Measurements from ENCODE around the gene TCAF1.
"Not testable (repeated sequence)": the region's sequence is repeated elsewhere in the genome, so short reads cannot be mapped to it uniquely, and the experiment has no call there.

The TCAF1 gene

DNA sequence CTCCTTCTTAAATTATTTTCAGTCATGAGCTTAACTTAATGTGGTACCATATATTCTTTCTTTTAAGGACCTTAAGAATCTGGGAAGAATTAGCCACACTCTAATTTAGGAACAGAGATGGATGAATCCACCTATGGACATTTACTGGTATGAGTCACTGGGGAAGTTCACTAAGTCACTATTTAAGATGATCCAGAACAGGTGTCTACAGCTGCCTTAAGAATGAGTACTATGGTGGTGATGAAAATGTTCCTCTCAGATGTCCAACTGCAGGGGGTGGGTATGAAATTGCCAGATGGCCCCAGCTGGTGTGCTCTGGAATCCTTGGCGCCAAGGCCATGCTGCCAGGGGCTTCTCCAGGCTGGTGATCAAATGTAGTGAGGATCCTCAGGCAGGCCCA is 61.9 kb downstream of the TCAF1 start:
- not testable (repeated sequence) for H3K4me3 ChIP-seq (ENCODE audit: low read length); H3K4me1 ChIP-seq (ENCODE audit: control insufficient read depth, insufficient read depth, low read length); H3K9ac ChIP-seq (ENCODE audit: low read length); H3K27me3 ChIP-seq (ENCODE audit: control insufficient read depth, insufficient read depth, low read length); H3K9me3 ChIP-seq (ENCODE audit: control insufficient read depth, low read length); H3K36me3 ChIP-seq (ENCODE audit: control insufficient read depth, insufficient read depth, low read length)

DNA sequence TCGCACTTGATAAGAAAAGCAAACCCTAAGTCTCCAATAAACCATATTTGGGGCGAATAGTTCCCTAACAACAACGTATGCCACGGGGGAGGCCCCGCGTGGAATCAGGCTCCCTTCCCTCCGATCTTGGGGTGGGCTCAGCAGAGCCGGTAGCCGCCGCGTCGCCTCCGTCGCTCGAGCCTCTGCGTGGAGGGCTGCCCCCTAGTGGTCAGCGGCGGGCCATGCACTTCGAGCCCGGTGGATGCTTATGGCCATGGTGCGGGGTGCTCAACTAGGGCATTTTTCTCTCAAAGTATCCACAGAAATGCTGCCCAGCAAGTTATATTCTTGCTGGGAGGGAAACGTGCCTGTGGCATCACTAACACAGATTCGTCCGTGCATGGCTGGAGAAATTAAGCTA is 64.8 kb downstream of the TCAF1 start:
- H3K4me1 ChIP-seq (ENCODE audit: control insufficient read depth, insufficient read depth, low read length); H3K4me3 ChIP-seq (ENCODE audit: low read length): not testable (repeated sequence)

DNA sequence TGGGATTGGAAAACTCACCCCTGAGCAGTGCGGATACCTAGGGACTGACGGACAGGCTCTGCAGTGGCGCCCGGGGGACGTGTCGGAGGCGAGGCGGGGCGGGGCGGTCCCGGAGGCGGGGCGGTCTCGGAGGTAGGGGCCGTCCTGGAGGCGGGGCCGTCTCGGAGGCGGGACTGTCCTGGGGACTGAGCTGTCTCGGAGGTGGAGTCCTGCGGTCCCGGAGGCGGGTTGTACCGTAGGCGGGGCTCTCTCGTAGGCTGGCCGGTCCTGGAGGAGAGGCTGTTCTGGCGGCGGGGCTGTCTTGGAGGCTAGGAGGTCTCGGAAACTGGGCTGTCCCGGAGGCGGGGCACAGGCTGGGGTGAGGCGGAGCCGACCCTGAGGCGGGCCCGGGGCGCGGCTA is 65.4 kb downstream of the TCAF1 start:
- H3K36me3 ChIP-seq (ENCODE audit: control insufficient read depth, insufficient read depth, low read length); H3K4me3 ChIP-seq (ENCODE audit: low read length); H3K9ac ChIP-seq (ENCODE audit: low read length): not testable (repeated sequence)

More for the DNA sequence above, 64.8 kb downstream of the TCAF1 start:
- H3K27me3 ChIP-seq (ENCODE audit: control insufficient read depth, insufficient read depth, low read length); H3K9me3 ChIP-seq (ENCODE audit: control insufficient read depth, low read length); H3K36me3 ChIP-seq (ENCODE audit: control insufficient read depth, insufficient read depth, low read length); H3K9ac ChIP-seq (ENCODE audit: low read length): not testable (repeated sequence)

DNA sequence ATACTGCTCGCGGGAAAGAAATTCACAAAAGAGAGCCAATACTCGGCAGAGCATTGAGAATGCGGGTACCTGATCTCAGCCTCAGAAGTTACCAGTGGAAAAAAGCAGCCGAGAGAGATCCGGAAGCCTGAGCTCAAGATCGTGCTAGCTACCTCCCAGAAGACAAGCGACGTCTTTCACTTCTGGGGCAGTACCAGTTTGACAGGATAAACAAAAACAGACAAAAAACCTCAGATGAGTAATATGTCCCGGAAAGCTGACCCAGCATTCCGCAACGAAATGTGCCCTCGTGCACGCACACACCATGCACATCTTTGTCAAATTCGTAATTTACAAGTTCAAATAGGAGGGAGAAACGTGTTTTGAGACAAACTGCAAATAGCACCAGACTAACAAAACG is 65.9 kb downstream of the TCAF1 start:
- not testable (repeated sequence) for H3K27me3 ChIP-seq (ENCODE audit: control insufficient read depth, insufficient read depth, low read length); H3K4me1 ChIP-seq (ENCODE audit: control insufficient read depth, insufficient read depth, low read length); H3K9me3 ChIP-seq (ENCODE audit: control insufficient read depth, low read length); H3K4me3 ChIP-seq (ENCODE audit: low read length); H3K36me3 ChIP-seq (ENCODE audit: control insufficient read depth, insufficient read depth, low read length); H3K9ac ChIP-seq (ENCODE audit: low read length)

More for the DNA sequence above, 65.4 kb downstream of the TCAF1 start:
- not testable (repeated sequence) for H3K9me3 ChIP-seq (ENCODE audit: control insufficient read depth, low read length); H3K4me1 ChIP-seq (ENCODE audit: control insufficient read depth, insufficient read depth, low read length); H3K27me3 ChIP-seq (ENCODE audit: control insufficient read depth, insufficient read depth, low read length)

DNA sequence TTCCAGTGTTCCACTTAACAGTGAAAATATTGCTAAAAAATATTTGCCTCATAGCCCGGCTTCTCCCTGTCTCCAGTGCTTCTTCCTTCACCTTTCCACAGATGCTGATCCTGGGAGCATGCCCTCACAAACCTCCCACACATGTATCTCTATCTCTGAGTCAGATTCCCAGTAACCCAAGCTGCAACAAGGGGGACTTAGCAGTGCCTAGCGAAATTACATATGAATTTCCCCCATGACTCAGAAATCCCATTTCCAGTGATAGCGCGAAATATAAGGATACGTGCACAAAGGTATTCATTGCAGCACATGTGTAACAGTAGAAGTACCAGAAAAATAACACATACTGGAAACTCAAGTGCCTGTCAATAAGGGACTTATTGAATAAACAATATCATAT is 75.4 kb downstream of the TCAF1 start:
- H3K9ac ChIP-seq (ENCODE audit: low read length); H3K4me3 ChIP-seq (ENCODE audit: low read length); H3K36me3 ChIP-seq (ENCODE audit: control insufficient read depth, insufficient read depth, low read length); H3K27me3 ChIP-seq (ENCODE audit: control insufficient read depth, insufficient read depth, low read length); H3K4me1 ChIP-seq (ENCODE audit: control insufficient read depth, insufficient read depth, low read length); H3K9me3 ChIP-seq (ENCODE audit: control insufficient read depth, low read length): not testable (repeated sequence)

DNA sequence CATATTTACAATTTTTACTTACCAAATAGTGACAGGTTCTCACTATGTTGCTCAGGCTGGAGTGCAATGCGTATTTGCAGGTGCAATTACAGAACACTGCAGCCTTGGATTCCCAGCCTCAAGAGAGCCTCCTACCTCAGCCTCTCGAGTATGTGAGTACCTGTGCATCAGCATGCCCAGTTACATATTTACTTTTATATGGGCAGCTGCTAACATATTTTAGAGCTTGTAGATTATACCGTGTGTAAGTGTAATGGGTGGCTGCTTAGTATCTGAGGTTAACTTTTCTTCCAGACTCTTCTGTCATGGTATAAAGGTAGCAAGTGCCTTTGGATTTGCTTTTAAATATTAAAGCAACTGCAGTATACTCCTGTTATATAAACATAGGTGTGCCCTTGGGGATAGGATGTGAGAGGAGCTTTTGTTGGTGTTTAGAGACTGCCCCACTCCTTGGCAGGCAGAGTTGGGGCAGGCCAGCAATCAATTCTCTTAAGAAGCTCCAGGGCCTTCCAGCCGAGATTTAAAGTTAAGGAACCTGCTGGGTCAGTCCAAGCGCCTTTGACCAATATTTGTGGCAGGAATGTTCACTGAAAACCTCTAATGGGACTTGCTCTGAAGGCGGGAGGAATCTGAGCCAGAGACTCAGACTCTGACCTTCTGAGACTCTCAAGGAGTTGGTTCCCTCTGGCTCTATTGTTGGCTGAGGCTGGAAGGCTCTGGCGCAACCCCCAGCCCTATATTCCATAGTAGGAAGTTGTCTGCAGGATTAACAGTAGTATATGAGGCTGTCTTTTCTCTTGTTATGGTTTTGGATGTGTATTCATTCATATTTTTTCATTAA is 77.5 kb downstream of the TCAF1 start:
- not testable (repeated sequence) for H3K9me3 ChIP-seq (ENCODE audit: control insufficient read depth, low read length); H3K27me3 ChIP-seq (ENCODE audit: control insufficient read depth, insufficient read depth, low read length); H3K36me3 ChIP-seq (ENCODE audit: control insufficient read depth, insufficient read depth, low read length); H3K9ac ChIP-seq (ENCODE audit: low read length); H3K4me1 ChIP-seq (ENCODE audit: control insufficient read depth, insufficient read depth, low read length); H3K4me3 ChIP-seq (ENCODE audit: low read length)

DNA sequence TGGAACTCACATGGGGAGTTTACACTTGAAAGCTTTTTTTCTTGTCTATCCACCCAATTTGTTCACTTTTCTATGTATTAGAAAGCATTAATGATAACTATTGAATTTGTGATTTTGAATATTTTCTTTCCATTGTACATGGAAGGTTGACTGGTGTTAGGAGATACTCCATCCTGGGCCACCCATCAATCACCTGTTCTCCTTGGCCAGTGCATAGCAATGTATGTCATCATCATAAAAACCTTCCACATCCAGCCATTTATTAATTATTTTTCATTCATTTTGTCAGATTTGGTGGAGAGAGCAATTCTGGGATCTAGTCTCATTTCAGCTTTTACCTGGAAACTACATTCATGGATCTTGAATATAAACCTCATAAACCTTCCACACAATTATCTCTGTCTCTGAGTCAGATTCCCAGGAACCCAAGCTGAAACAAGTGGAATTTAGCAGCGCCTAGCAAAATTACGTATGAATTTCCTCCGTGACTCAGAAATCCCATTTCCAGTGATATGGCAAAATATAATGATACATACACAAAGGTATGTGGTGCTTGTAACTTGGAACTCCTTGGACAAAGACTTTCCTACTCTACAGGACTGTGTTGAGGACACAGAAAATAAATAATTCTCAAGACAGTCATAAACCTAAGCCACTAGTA is 78.2 kb downstream of the TCAF1 start:
- H3K9me3 ChIP-seq (ENCODE audit: control insufficient read depth, low read length); H3K36me3 ChIP-seq (ENCODE audit: control insufficient read depth, insufficient read depth, low read length): not testable (repeated sequence)

DNA sequence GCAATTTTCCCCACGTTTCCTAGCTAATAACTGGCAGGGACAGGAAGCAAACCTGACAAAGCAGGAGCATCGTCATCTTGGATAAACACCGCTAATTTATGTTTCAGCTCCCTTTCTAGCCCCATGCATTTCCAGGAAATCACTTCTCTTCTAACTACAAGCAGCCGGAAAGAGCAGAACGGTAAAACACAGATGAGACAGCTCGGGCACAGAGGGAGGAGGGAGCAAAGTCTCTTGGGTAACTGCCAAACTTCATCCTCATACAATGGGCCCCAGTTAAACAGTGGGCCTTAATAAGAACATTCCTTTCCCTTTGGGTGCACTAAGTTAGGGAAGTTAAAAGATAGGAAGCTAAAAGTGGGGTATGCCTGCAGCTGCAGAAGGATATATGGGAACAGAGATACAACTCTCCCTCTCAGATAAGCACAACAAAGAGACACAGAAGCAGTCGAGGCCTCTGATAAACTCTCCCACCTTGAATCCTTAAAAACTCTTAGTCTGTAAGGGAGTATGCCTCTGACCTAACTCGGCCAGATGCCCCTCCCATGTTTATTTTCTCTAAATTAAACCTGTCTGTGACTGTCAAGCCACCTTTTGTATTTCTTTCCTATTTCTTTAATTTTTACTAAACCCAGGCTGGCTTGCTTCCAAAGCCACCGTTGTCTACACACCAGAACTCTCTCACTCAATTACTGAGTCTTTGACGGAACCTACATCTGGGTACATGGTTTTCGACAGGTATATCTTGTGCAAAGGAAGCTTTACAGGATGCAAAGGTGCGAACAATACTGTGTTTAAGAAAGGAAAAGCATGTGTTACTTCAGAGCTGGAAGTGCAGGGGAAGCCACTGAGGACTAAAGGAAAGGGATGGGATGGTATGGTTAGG is 80.3 kb downstream of the TCAF1 start:
- H3K4me3 ChIP-seq (ENCODE audit: low read length); H3K27me3 ChIP-seq (ENCODE audit: control insufficient read depth, insufficient read depth, low read length); H3K36me3 ChIP-seq (ENCODE audit: control insufficient read depth, insufficient read depth, low read length); H3K9ac ChIP-seq (ENCODE audit: low read length); H3K4me1 ChIP-seq (ENCODE audit: control insufficient read depth, insufficient read depth, low read length); H3K9me3 ChIP-seq (ENCODE audit: control insufficient read depth, low read length): not testable (repeated sequence)

More for the DNA sequence above, 78.2 kb downstream of the TCAF1 start:
- H3K9ac ChIP-seq (ENCODE audit: low read length); H3K27me3 ChIP-seq (ENCODE audit: control insufficient read depth, insufficient read depth, low read length); H3K4me3 ChIP-seq (ENCODE audit: low read length); H3K4me1 ChIP-seq (ENCODE audit: control insufficient read depth, insufficient read depth, low read length): not testable (repeated sequence)

DNA sequence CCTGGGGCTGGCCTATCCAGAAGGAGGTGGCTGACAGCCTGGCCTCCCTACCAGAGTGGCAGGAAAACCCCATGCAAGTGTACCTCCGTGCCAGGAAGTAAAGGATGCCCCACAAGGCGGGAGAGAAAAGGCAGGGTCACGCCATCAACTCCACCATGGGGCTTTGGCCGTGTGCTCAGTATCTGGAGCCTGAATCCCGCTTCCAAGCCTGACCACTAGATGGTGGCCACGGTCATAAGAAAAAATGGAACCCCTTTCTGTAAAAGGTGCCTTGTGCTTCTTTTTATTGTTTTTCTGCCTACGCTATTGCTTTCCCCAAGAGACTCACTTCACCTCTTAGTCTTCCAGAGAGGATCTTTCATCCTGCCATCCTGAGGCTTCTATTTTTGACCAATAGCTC is 84.1 kb downstream of the TCAF1 start:
- not testable (repeated sequence) for H3K27me3 ChIP-seq (ENCODE audit: control insufficient read depth, insufficient read depth, low read length); H3K9ac ChIP-seq (ENCODE audit: low read length); H3K4me3 ChIP-seq (ENCODE audit: low read length); H3K4me1 ChIP-seq (ENCODE audit: control insufficient read depth, insufficient read depth, low read length); H3K36me3 ChIP-seq (ENCODE audit: control insufficient read depth, insufficient read depth, low read length); H3K9me3 ChIP-seq (ENCODE audit: control insufficient read depth, low read length)

DNA sequence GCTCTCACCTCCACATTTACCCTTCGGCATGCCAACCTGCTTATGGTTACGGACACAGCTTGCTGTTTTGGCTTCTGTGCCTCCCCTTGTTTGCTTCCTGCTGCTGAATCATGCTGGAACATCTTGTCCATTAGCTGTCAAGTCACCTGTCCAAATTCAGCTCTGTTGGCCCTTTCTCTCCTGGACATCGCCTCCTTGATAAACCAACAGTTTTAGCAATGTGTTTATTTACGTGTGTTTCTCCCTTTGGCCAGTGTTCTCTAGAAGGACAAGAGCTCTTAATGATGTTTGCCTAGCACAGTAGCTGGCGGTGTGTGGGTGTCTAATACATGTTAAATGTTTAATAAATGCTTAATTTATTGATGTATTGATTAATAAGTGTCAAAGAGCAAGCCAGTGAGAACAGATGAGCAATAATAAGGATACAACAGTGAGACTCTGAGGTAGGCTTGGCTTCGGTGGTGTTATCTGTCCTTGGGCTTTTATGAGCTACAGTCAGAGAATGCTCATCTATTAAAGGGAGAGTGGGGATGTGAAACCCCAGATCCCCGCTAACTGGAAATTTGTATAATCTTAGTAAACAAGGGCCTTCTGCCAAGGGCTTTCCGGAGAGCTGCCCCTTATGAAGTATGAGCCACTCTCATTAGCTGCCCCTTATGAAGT is 85.4 kb downstream of the TCAF1 start:
- not testable (repeated sequence) for H3K4me1 ChIP-seq (ENCODE audit: control insufficient read depth, insufficient read depth, low read length); H3K9ac ChIP-seq (ENCODE audit: low read length); H3K9me3 ChIP-seq (ENCODE audit: control insufficient read depth, low read length); H3K36me3 ChIP-seq (ENCODE audit: control insufficient read depth, insufficient read depth, low read length); H3K4me3 ChIP-seq (ENCODE audit: low read length); H3K27me3 ChIP-seq (ENCODE audit: control insufficient read depth, insufficient read depth, low read length)

DNA sequence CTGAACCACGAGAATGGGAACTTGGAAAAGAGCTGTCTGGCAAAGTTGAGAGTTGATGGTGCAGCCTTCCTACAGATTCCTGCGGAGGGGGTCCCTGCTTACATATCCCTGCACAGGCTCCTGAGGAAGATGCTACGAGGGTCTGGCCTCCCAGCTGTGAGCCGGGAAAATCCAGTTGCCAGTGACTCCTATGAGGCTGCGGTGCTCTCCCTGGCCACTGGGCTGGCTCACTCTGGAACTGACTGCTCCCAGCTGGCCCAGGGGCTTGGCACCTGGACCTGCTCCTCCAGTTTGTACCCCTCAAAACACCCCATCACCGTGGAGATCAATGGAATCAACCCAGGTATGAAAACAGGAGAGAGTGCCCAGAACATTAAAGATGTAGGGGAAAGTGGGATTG is 91.3 kb downstream of the TCAF1 start:
- H3K27me3 ChIP-seq (ENCODE audit: control insufficient read depth, insufficient read depth, low read length); H3K9me3 ChIP-seq (ENCODE audit: control insufficient read depth, low read length); H3K4me3 ChIP-seq (ENCODE audit: low read length); H3K36me3 ChIP-seq (ENCODE audit: control insufficient read depth, insufficient read depth, low read length); H3K4me1 ChIP-seq (ENCODE audit: control insufficient read depth, insufficient read depth, low read length); H3K9ac ChIP-seq (ENCODE audit: low read length): not testable (repeated sequence)

DNA sequence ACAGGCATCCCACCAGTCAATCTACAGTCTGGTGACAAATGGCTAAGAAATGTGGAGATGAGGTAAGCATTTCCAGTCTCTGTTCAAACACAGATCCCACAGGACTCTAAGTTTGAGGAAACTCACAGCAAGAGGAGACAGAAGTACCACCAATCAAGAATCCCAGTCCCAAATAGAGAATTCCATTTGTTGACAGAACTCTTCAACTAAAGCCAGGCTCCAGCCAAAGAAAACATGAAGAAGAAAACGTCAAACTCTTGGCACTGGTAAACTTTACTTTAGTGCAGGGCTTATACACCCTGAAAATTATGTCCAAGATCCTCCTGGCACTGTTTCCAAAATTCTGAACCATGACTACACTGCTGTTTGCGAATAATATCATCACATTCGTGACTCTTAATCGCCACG is 95.3 kb downstream of the TCAF1 start:
- not testable (repeated sequence) for H3K27me3 ChIP-seq (ENCODE audit: control insufficient read depth, insufficient read depth, low read length); H3K4me3 ChIP-seq (ENCODE audit: low read length); H3K9ac ChIP-seq (ENCODE audit: low read length); H3K36me3 ChIP-seq (ENCODE audit: control insufficient read depth, insufficient read depth, low read length); H3K9me3 ChIP-seq (ENCODE audit: control insufficient read depth, low read length); H3K4me1 ChIP-seq (ENCODE audit: control insufficient read depth, insufficient read depth, low read length)

Measured in mucosa of stomach (tissue), 1 donor.